Chondrocyte (in vitro differentiated cells): ENCODE results near the gene DLG3. TPM values are rescaled to one million over a fixed set of nuclear protein-coding genes. Genes with fewer than 3 reads are reported as not detected.

Experiments
- DNase-seq: peaks from one replicate; pipeline ENCODE4 v3.0.0; 2021; ENCODE audit warnings: mixed read lengths, low spot score
- H3K27ac Mint-ChIP-seq: one replicate; pipeline ENCODE4 v1.8.0; 2021; ENCODE audit warnings: mild to moderate bottlenecking, moderate library complexity, mixed read lengths; ENCODE audit not compliant: unreplicated experiment
- H3K27me3 Mint-ChIP-seq: 2 replicates; pipeline ENCODE4 v1.8.0; 2021; ENCODE audit warnings: low read depth, mixed read lengths
- H3K36me3 Mint-ChIP-seq: 2 replicates; pipeline ENCODE4 v1.8.0; 2021; ENCODE audit warnings: low read depth, mixed read lengths
- H3K4me1 Mint-ChIP-seq: 2 replicates; pipeline ENCODE4 v1.8.0; 2021; ENCODE audit warnings: low read depth, mild to moderate bottlenecking, mixed read lengths
- H3K4me3 Mint-ChIP-seq: one replicate; pipeline ENCODE4 v1.8.0; 2021; ENCODE audit warnings: mild to moderate bottlenecking, moderate library complexity, mixed read lengths; ENCODE audit not compliant: unreplicated experiment
- H3K9me3 Mint-ChIP-seq: 2 replicates; pipeline ENCODE4 v1.8.0; 2021; ENCODE audit warnings: low read depth, mixed read lengths
- CTCF ChIP-seq: fragments of 200-600 bp; sonication (generic); IDR thresholded peaks from 2 replicates; pipeline ENCODE4 v1.5.0; 2021; ENCODE audit warnings: antibody characterized with exemption, mild to moderate bottlenecking, moderate library complexity
- total RNA-seq: library from RNA; stranded (reverse); gene quantifications from 3 replicates; pipeline ENCODE4 v1.2.1, GENCODE V29; 2021

DLG3 gene
- total RNA-seq, 1 donor from 2014 or later, result 11.5 TPM

GRCh38 chrX:70482300-70482699 lies 37.7 kb downstream of the DLG3 start:
- H3K4me3 Mint-ChIP-seq, result no peak overlapping the region
- no peak for DNase-seq
- peaks cover 39% of the 10 kb centered on the region for H3K4me1 Mint-ChIP-seq
- peaks cover under 1% of the 10 kb centered on the region for H3K9me3 Mint-ChIP-seq
- H3K27me3 Mint-ChIP-seq, result no peaks in the 10 kb centered on the region
- no peak for TF ChIP-seq CTCF
- H3K27ac Mint-ChIP-seq, result no peak overlapping the region
- H3K36me3 Mint-ChIP-seq, result no peaks in the 10 kb centered on the region

GRCh38 chrX:70485466-70485865 lies 40.8 kb downstream of the DLG3 start:
- Mint-ChIP-seq H3K4me3 (no peak overlapping the region), H3K27ac (no peak overlapping the region), H3K36me3 (peaks cover 3% of the 10 kb centered on the region), H3K27me3 (no peaks in the 10 kb centered on the region), H3K4me1 (peaks cover 7% of the 10 kb centered on the region), H3K9me3 (peaks cover 2% of the 10 kb centered on the region)
- no peak for TF ChIP-seq CTCF
- no peak for DNase-seq

- no peak for TF ChIP-seq CTCF
- peaks cover 15% of the 10 kb centered on the region for H3K36me3 Mint-ChIP-seq
- H3K27ac Mint-ChIP-seq, result no peak overlapping the region
- peaks cover 8% of the 10 kb centered on the region for H3K9me3 Mint-ChIP-seq
- DNase-seq, result no peak
- H3K4me3 Mint-ChIP-seq, result no peak overlapping the region
- H3K27me3 Mint-ChIP-seq, result no peaks in the 10 kb centered on the region
- no peaks in the 10 kb centered on the region for H3K4me1 Mint-ChIP-seq
Observed at GRCh38 chrX:70488856-70489255, 44.2 kb downstream of the DLG3 start.

GRCh38 chrX:70494441-70494840 lies 49.8 kb downstream of the DLG3 start:
- no peak overlapping the region for H3K4me3 Mint-ChIP-seq
- TF ChIP-seq CTCF, result no peak
- H3K27ac Mint-ChIP-seq, result no peak overlapping the region
- H3K36me3 Mint-ChIP-seq, result peaks cover 23% of the 10 kb centered on the region
- DNase-seq, result no peak
- no peaks in the 10 kb centered on the region for H3K27me3 Mint-ChIP-seq
- H3K9me3 Mint-ChIP-seq, result peaks cover 15% of the 10 kb centered on the region
- no peaks in the 10 kb centered on the region for H3K4me1 Mint-ChIP-seq

- TF ChIP-seq CTCF, result no peak
- Mint-ChIP-seq H3K9me3 (peaks cover 19% of the 10 kb centered on the region), H3K27ac (no peak overlapping the region), H3K36me3 (peaks cover 27% of the 10 kb centered on the region), H3K4me1 (no peaks in the 10 kb centered on the region), H3K4me3 (no peak overlapping the region), H3K27me3 (no peaks in the 10 kb centered on the region)
- no peak for DNase-seq
Observed at GRCh38 chrX:70496491-70496890, 51.9 kb downstream of the DLG3 start.
